ENCODE measurements around the gene BIRC3. TPM values are rescaled to one million over a fixed set of nuclear protein-coding genes. Genes with fewer than 3 reads are reported as not detected.
A peak's percentile ranks its signal among the peaks of the same experiment; 100 is the strongest.

Gene BIRC3
- polyA plus RNA-seq, 1 donor from 2014 or later: not detected

GRCh38 chr11:102341844-102342318 lies 24.6 kb downstream of the BIRC3 start:
- H2AFZ ChIP-seq (ENCODE audit: low read depth, low read length): no peak overlapping the region
- H3K9ac ChIP-seq (ENCODE audit: low read length): no peak overlapping the region
- no peaks in the 10 kb centered on the region for H3K9me2 ChIP-seq (ENCODE audit: insufficient read depth, low read length)
- H3K4me3 ChIP-seq (ENCODE audit: low read length): no peak overlapping the region
- no peaks in the 10 kb centered on the region for H4K20me1 ChIP-seq (ENCODE audit: insufficient read depth)
- H3K27me3 ChIP-seq (ENCODE audit: insufficient read depth, low read depth, low read length): no peaks in the 10 kb centered on the region
- H3F3A ChIP-seq (ENCODE audit: insufficient read depth, low read length, poor library complexity, severe bottlenecking): peaks cover 4% of the 10 kb centered on the region
- no peak overlapping the region for H3K27ac ChIP-seq (ENCODE audit: low read length)
- H3K4me2 ChIP-seq (ENCODE audit: low read length): no peak overlapping the region
- H3K79me2 ChIP-seq (replicated peaks; ENCODE audit: insufficient read depth, low read length): no peaks in the 10 kb centered on the region
- TF ChIP-seq EZH2 (IDR thresholded peaks at IDR 0.05; ENCODE audit: borderline replicate concordance, insufficient read depth, low read length, poor library complexity, severe bottlenecking) (no peak), EP300 (conservative IDR thresholded peaks at IDR 0.05; ENCODE audit: poor library complexity, severe bottlenecking) (no peak), REST (IDR thresholded peaks at IDR 0.05; ENCODE audit: borderline replicate concordance) (no peak), POLR2AphosphoS5 (IDR thresholded peaks at IDR 0.05) (no peak), SMC3 (conservative IDR thresholded peaks at IDR 0.05; ENCODE audit: poor library complexity) (peak; percentile 84), TAF1 (IDR thresholded peaks at IDR 0.05; ENCODE audit: low read depth) (no peak), CTCF (IDR thresholded peaks at IDR 0.05; ENCODE audit: poor library complexity, severe bottlenecking) (peak; percentile 80), RAD21 (conservative IDR thresholded peaks at IDR 0.05) (peak; percentile 74), MXI1 (conservative IDR thresholded peaks at IDR 0.05; ENCODE audit: poor library complexity, severe bottlenecking) (no peak)
- no peaks in the 10 kb centered on the region for H3K9me3 ChIP-seq (ENCODE audit: low read length)
- no peaks in the 10 kb centered on the region for H3K36me3 ChIP-seq (ENCODE audit: insufficient read depth, low read length)

DNA sequence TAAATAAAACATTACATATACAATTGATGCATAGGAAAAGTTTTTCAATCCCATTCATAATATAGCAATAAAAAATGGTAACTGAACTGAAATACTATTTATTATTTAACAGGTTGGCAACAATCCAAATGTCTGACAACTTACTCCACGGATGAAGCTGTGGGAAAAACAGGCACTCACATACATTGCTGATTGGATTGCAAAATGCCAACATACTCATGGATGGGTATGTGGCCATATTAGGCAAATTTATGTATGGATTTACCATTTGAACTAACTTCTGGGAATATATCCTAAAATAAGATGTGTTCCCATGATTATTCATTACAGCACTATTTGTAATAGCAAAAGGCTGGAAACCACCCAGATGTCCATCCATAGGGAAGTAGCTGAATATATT lies 26.5 kb downstream of the BIRC3 start:
- no peak overlapping the region for H3K4me2 ChIP-seq (ENCODE audit: low read length)
- H3F3A ChIP-seq (ENCODE audit: insufficient read depth, low read length, poor library complexity, severe bottlenecking): peaks cover 4% of the 10 kb centered on the region
- no peaks in the 10 kb centered on the region for H3K36me3 ChIP-seq (ENCODE audit: insufficient read depth, low read length)
- no peak for TF ChIP-seq EZH2 (IDR thresholded peaks at IDR 0.05; ENCODE audit: borderline replicate concordance, insufficient read depth, low read length, poor library complexity, severe bottlenecking)
- TF ChIP-seq MXI1 (conservative IDR thresholded peaks at IDR 0.05; ENCODE audit: poor library complexity, severe bottlenecking): no peak
- no peak for TF ChIP-seq TAF1 (IDR thresholded peaks at IDR 0.05; ENCODE audit: low read depth)
- TF ChIP-seq EP300 (conservative IDR thresholded peaks at IDR 0.05; ENCODE audit: poor library complexity, severe bottlenecking): no peak
- TF ChIP-seq POLR2AphosphoS5 (IDR thresholded peaks at IDR 0.05): no peak
- no peak for TF ChIP-seq SMC3 (conservative IDR thresholded peaks at IDR 0.05; ENCODE audit: poor library complexity)
- TF ChIP-seq REST (IDR thresholded peaks at IDR 0.05; ENCODE audit: borderline replicate concordance): no peak
- TF ChIP-seq CTCF (IDR thresholded peaks at IDR 0.05; ENCODE audit: poor library complexity, severe bottlenecking): no peak
- no peak for TF ChIP-seq RAD21 (conservative IDR thresholded peaks at IDR 0.05)
- no peak overlapping the region for H3K9ac ChIP-seq (ENCODE audit: low read length)
- peaks cover 14% of the 10 kb centered on the region for H3K79me2 ChIP-seq (replicated peaks; ENCODE audit: insufficient read depth, low read length)
- H2AFZ ChIP-seq (ENCODE audit: low read depth, low read length): no peak overlapping the region
- no peaks in the 10 kb centered on the region for H4K20me1 ChIP-seq (ENCODE audit: insufficient read depth)
- H3K9me3 ChIP-seq (ENCODE audit: low read length): no peaks in the 10 kb centered on the region
- no peaks in the 10 kb centered on the region for H3K27me3 ChIP-seq (ENCODE audit: insufficient read depth, low read depth, low read length)
- no peak overlapping the region for H3K4me3 ChIP-seq (ENCODE audit: low read length)
- H3K27ac ChIP-seq (ENCODE audit: low read length): no peak overlapping the region
- H3K9me2 ChIP-seq (ENCODE audit: insufficient read depth, low read length): no peaks in the 10 kb centered on the region

Measured in neural cell (in vitro differentiated cells).